DND-41 (cell line): ENCODE measurements around the gene RABGAP1L.

Experiments used
- ATAC-seq: fragments of 200-7000 bp; cut with Tn5 transposase; 3 replicates; pipeline ENCODE4 v1.9.1; 2021; ENCODE audit warnings: low read depth; ENCODE audit not compliant: insufficient read depth
- DNase-seq: peaks from one replicate; pipeline ENCODE4 v3.0.0-alpha.2; 2020
- H2AFZ ChIP-seq: 2 replicates; pipeline ENCODE4 v1.6.0; 2012; ENCODE audit warnings: low read depth, low read length
- H3K27ac ChIP-seq: 2 replicates; pipeline ENCODE4 v1.5.1; 2012; ENCODE audit warnings: low read length, inconsistent platforms
- H3K27me3 ChIP-seq: fragments of 200-600 bp; sonication (generic); 2 replicates; pipeline ENCODE4 v1.6.0; 2012; ENCODE audit warnings: low read length, mild to moderate bottlenecking, inconsistent platforms; ENCODE audit not compliant: insufficient read depth, poor library complexity
- H3K36me3 ChIP-seq: 2 replicates; pipeline ENCODE4 v1.5.1; 2012; ENCODE audit warnings: low read length, inconsistent platforms; ENCODE audit not compliant: insufficient read depth
- H3K4me1 ChIP-seq: 2 replicates; pipeline ENCODE4 v1.5.1; 2012; ENCODE audit warnings: mild to moderate bottlenecking, low read length; ENCODE audit not compliant: insufficient read depth
- H3K4me2 ChIP-seq: 2 replicates; pipeline ENCODE4 v1.6.0; 2012; ENCODE audit warnings: mild to moderate bottlenecking, moderate library complexity, low read length, inconsistent platforms; ENCODE audit not compliant: insufficient read depth
- H3K4me3 ChIP-seq, 2 experiments: fragments of 200-600 bp in 1 of 2; shearing (Covaris generic) in 1 of 2; 2 replicates each; pipeline ENCODE4 v1.5.1; 2012 to 2016; ENCODE audit warnings: inconsistent platforms in 2 of 2, low read length in 2 of 2, mild to moderate bottlenecking in 2 of 2, low read depth in 1 of 2, moderate library complexity in 1 of 2
- H3K79me2 ChIP-seq: 2 replicates; pipeline ENCODE4 v1.6.0; 2012; ENCODE audit warnings: low read length, inconsistent platforms; ENCODE audit not compliant: insufficient read depth
- H3K9ac ChIP-seq: 2 replicates; pipeline ENCODE4 v1.6.0; 2012; ENCODE audit warnings: low read depth, mild to moderate bottlenecking, inconsistent platforms, low read length, moderate library complexity
- H3K9me3 ChIP-seq: 2 replicates; pipeline ENCODE4 v1.5.1; 2012; ENCODE audit warnings: low read length, moderate library complexity, mild to moderate bottlenecking, inconsistent platforms; ENCODE audit not compliant: insufficient read depth, severe bottlenecking
- H4K20me1 ChIP-seq: 2 replicates; pipeline ENCODE4 v1.6.0; 2012; ENCODE audit warnings: low read length; ENCODE audit not compliant: insufficient read depth
- EZH2 ChIP-seq: IDR thresholded peaks from 3 replicates; pipeline ENCODE4 v1.6.1; 2012; ENCODE audit warnings: borderline replicate concordance, low read depth, mild to moderate bottlenecking, moderate library complexity, low read length, inconsistent platforms; ENCODE audit not compliant: severe bottlenecking
- TF ChIP-seq, protein P1 (sequence below): IDR thresholded peaks from 2 replicates; pipeline ENCODE4 v1.5.1; 2012; ENCODE audit warnings: borderline replicate concordance, low read length, moderate library complexity, mild to moderate bottlenecking; ENCODE audit not compliant: poor library complexity, severe bottlenecking; ENCODE audit errors: extremely low read depth

Gene RABGAP1L

DNA sequence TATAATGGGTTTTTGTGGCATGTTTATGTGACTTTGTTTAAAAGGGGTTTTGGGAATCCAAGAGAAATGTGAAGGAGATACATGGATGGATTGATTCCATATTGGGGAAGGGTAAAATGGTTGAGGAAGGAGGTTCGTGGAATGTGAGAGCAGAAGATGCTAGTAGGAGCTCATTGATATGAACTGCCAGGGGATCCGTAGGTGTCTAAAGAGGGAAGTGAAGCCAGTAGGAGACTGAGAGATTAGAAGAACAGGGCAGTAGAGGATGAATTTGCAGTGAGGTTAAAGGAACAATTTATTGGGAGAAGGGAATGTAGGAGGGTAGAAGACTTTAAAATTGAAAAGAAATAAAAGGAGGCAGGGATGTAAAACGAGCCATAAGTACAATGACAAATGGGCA is 541.0 kb downstream of the RABGAP1L start:
- ATAC-seq (no peak), DNase-seq (no peak)
- Histone ChIP-seq H3K4me2 (no peak overlapping the region), H3K9ac (no peak overlapping the region), H3K27ac (no peak overlapping the region), H3K27me3 (no peaks in the 10 kb centered on the region), H3K4me3 (no peak overlapping the region), H3K4me1 (no peaks in the 10 kb centered on the region), H3K79me2 (no peaks in the 10 kb centered on the region), H3K9me3 (no peaks in the 10 kb centered on the region), H3K36me3 (no peaks in the 10 kb centered on the region), H4K20me1 (no peaks in the 10 kb centered on the region), H2AFZ (no peak overlapping the region)
- TF ChIP-seq, protein P1, sequence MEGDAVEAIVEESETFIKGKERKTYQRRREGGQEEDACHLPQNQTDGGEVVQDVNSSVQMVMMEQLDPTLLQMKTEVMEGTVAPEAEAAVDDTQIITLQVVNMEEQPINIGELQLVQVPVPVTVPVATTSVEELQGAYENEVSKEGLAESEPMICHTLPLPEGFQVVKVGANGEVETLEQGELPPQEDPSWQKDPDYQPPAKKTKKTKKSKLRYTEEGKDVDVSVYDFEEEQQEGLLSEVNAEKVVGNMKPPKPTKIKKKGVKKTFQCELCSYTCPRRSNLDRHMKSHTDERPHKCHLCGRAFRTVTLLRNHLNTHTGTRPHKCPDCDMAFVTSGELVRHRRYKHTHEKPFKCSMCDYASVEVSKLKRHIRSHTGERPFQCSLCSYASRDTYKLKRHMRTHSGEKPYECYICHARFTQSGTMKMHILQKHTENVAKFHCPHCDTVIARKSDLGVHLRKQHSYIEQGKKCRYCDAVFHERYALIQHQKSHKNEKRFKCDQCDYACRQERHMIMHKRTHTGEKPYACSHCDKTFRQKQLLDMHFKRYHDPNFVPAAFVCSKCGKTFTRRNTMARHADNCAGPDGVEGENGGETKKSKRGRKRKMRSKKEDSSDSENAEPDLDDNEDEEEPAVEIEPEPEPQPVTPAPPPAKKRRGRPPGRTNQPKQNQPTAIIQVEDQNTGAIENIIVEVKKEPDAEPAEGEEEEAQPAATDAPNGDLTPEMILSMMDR, result no peak
- no peak for TF ChIP-seq EZH2

GRCh38 chr1:174700775-174701174 is 541.5 kb downstream of the RABGAP1L start:
- Histone ChIP-seq H3K4me1 (no peaks in the 10 kb centered on the region), H4K20me1 (no peaks in the 10 kb centered on the region), H3K36me3 (no peaks in the 10 kb centered on the region), H2AFZ (no peak overlapping the region), H3K9me3 (no peaks in the 10 kb centered on the region), H3K27ac (no peak overlapping the region), H3K9ac (no peak overlapping the region), H3K4me2 (no peak overlapping the region), H3K4me3 (no peak overlapping the region), H3K79me2 (no peaks in the 10 kb centered on the region), H3K27me3 (no peaks in the 10 kb centered on the region)
- no peak for ATAC-seq
- no peak for DNase-seq
- TF ChIP-seq, protein P1, result no peak
- no peak for TF ChIP-seq EZH2

DNA sequence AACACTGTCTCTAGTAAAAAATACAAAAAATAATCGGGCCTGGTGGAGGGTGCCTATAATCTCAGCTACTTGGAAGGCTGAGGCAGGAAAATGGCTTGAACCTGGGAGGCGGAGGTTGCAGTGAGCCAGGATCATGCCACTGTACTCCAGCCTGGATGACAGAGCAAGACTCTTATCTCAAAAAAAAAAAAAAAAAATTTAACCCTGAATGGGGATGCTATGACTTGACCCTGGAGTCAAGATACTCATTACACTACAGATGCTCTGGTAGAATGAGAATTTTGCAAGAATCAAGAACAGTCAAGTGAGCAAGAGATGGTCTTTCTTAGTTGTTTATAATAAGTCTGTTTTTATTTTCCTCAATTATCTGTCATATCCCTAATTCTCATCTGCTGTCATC is 542.2 kb downstream of the RABGAP1L start:
- no peak overlapping the region for H3K27ac ChIP-seq
- TF ChIP-seq, protein P1, result no peak
- TF ChIP-seq EZH2, result no peak
- DNase-seq (no peak), ATAC-seq (no peak)
- H2AFZ ChIP-seq, result no peak overlapping the region
- no peaks in the 10 kb centered on the region for H3K27me3 ChIP-seq
- no peaks in the 10 kb centered on the region for H3K9me3 ChIP-seq
- H3K36me3 ChIP-seq, result no peaks in the 10 kb centered on the region
- H3K79me2 ChIP-seq, result no peaks in the 10 kb centered on the region
- no peak overlapping the region for H3K9ac ChIP-seq
- H3K4me1 ChIP-seq, result no peaks in the 10 kb centered on the region
- H3K4me3 ChIP-seq, result no peak overlapping the region
- no peak overlapping the region for H3K4me2 ChIP-seq
- H4K20me1 ChIP-seq, result no peaks in the 10 kb centered on the region

- H3K4me1 ChIP-seq, result no peaks in the 10 kb centered on the region
- H3K4me3 ChIP-seq, result no peak overlapping the region
- H3K79me2 ChIP-seq, result no peaks in the 10 kb centered on the region
- H3K27ac ChIP-seq, result no peak overlapping the region
- no peak overlapping the region for H2AFZ ChIP-seq
- no peaks in the 10 kb centered on the region for H3K27me3 ChIP-seq
- no peak for DNase-seq
- H3K9me3 ChIP-seq, result no peaks in the 10 kb centered on the region
- H3K9ac ChIP-seq, result no peak overlapping the region
- no peak for ATAC-seq
- no peak overlapping the region for H3K4me2 ChIP-seq
- TF ChIP-seq, protein P1, result no peak
- no peak for TF ChIP-seq EZH2
- no peaks in the 10 kb centered on the region for H3K36me3 ChIP-seq
- no peaks in the 10 kb centered on the region for H4K20me1 ChIP-seq
Measured at GRCh38 chr1:174702011-174702410, 542.7 kb downstream of the RABGAP1L start.
